Left ventricle myocardium superior (tissue), 1 donor: ENCODE measurements around the gene HSCB. TPM values are rescaled to one million over a fixed set of nuclear protein-coding genes. Genes with fewer than 3 reads are reported as not detected.
A peak's percentile ranks its signal among the peaks of the same experiment; 100 is the strongest.
"Not testable (repeated sequence)": the region's sequence is repeated elsewhere in the genome, so short reads cannot be mapped to it uniquely, and the experiment has no call there.

Experiments used
- ATAC-seq: fragments of 200-7000 bp; cut with Tn5 transposase; one replicate; pipeline ENCODE4 v1.9.1; 2020; ENCODE audit warnings: mild to moderate bottlenecking, moderate library complexity
- DNase-seq: peaks from one replicate; pipeline ENCODE4 v3.0.0-alpha.2; 2020
- intact Hi-C: fragments of 100-400 bp; cut with micrococcal nuclease; formaldehyde crosslinking; loops from one replicate; pipeline ENCODE4 v1.11.0; 2022
- long read RNA-seq: library from polyadenylated mRNA; unstranded; transcript quantifications from one replicate; pipeline ENCODE4 v2.0.0, GENCODE V29; 2021
- total RNA-seq: library from RNA; stranded (reverse); fragmentation: NEBNext Ultra II Directional; extraction: Animal tissue kit (Norgen Biotek cat#: 25700); gene quantifications from one replicate; pipeline ENCODE4 v1.2.1, GENCODE V29; 2021
- donor health status: DM: no; HTN: yes; CAD: no; lungs with severe emphysema.

HSCB gene
- total RNA-seq: 11.1 TPM
- long read RNA-seq, partial matches to known transcripts: 0 of 6 reads
- long read RNA-seq, other reads (novel, unspliced or antisense): 1 of 6 reads

GRCh38 chr22:28741785-28742561 is at the start of gene HSCB, which contains the start of gene CHEK2:
HSCB (plus strand) TSS chr22:28742039; CDS start chr22:28742096, 57 bp downstream.
CHEK2 (minus strand) TSS chr22:28741820; CDS start chr22:28734721, 7,099 bp downstream.
- intact Hi-C loops: no loop called here
- DNase-seq: peak; percentile 97
- ATAC-seq: peak; percentile 98

- ATAC-seq, intact Hi-C loops, DNase-seq: not testable (repeated sequence)
Observed at GRCh38 chr22:28693041-28693760, 48.6 kb upstream of the HSCB start.

GRCh38 chr22:28702891-28703290 is 38.9 kb upstream of the HSCB start:
- DNase-seq (no peak), ATAC-seq (no peak)
- intact Hi-C loops: no loop called here

GRCh38 chr22:28703436-28703835 is 38.4 kb upstream of the HSCB start:
- intact Hi-C loops: no loop called here
- no peak for ATAC-seq
- DNase-seq: no peak

- intact Hi-C loops: no loop called here
- DNase-seq (no peak), ATAC-seq (no peak)
Observed at GRCh38 chr22:28706845-28707244, 35.0 kb upstream of the HSCB start.

GRCh38 chr22:28710107-28710506 is 31.7 kb upstream of the HSCB start:
- ATAC-seq (no peak), DNase-seq (no peak)
- intact Hi-C loops: no loop called here

GRCh38 chr22:28710576-28711191 is 31.2 kb upstream of the HSCB start:
- intact Hi-C loops: no loop called here
- peak; percentile 55 for ATAC-seq
- no peak for DNase-seq

GRCh38 chr22:28711341-28711740 is 30.5 kb upstream of the HSCB start:
- intact Hi-C loops: no loop called here
- ATAC-seq: no peak
- DNase-seq: no peak

- intact Hi-C loops: no loop called here
- DNase-seq: no peak
- peak; percentile 88 for ATAC-seq
Observed at GRCh38 chr22:28711820-28712777, 29.7 kb upstream of the HSCB start.

- intact Hi-C loops: no loop called here
- ATAC-seq (no peak), DNase-seq (no peak)
Observed at GRCh38 chr22:28714043-28714628, 27.7 kb upstream of the HSCB start.

- DNase-seq (no peak), ATAC-seq (no peak)
- intact Hi-C loops: no loop called here
Observed at GRCh38 chr22:28715611-28716010, 26.2 kb upstream of the HSCB start.

GRCh38 chr22:28716686-28717085 is 25.2 kb upstream of the HSCB start:
- intact Hi-C loops: no loop called here
- DNase-seq: no peak
- ATAC-seq: no peak

- intact Hi-C loops: no loop called here
- ATAC-seq: no peak
Observed at GRCh38 chr22:28718044-28718443, 23.8 kb upstream of the HSCB start.

GRCh38 chr22:28728002-28728401 is 13.8 kb upstream of the HSCB start:
- no peak for DNase-seq
- intact Hi-C loops: no loop called here
- no peak for ATAC-seq

More at GRCh38 chr22:28718044-28718443, 23.8 kb upstream of the HSCB start:
- no peak for DNase-seq

GRCh38 chr22:28728621-28729313 is 13.1 kb upstream of the HSCB start:
- intact Hi-C loops: no loop called here
- ATAC-seq (no peak), DNase-seq (no peak)

- no peak for DNase-seq
- intact Hi-C loops: no loop called here
- ATAC-seq: no peak
Observed at GRCh38 chr22:28730179-28730578, 11.7 kb upstream of the HSCB start.

GRCh38 chr22:28734393-28734792 is 7.4 kb upstream of the HSCB start:
- ATAC-seq (no peak), DNase-seq (no peak)
- intact Hi-C loops: no loop called here
